ENCODE measurements around the gene SUGP2.

SUGP2 gene

GRCh38 chr19:19033426-19034203 lies at the start of gene SUGP2, which contains the start of gene ARMC6:
Gene SUGP2 (minus strand): TSS chr19:19033517. CDS start chr19:19031071, 2,446 bp downstream.
Gene ARMC6 (plus strand): TSS chr19:19033603. CDS start chr19:19034210, 607 bp downstream.
- ATAC-seq (peak; percentile 81), DNase-seq (peak; percentile 92)

- ATAC-seq (no peak), DNase-seq (no peak)
These were observed 48.4 kb upstream of the SUGP2 start for GRCh38 chr19:19081642-19082151.

GRCh38 chr19:19079571-19079970 lies 46.3 kb upstream of the SUGP2 start:
- DNase-seq (no peak), ATAC-seq (no peak)

DNA sequence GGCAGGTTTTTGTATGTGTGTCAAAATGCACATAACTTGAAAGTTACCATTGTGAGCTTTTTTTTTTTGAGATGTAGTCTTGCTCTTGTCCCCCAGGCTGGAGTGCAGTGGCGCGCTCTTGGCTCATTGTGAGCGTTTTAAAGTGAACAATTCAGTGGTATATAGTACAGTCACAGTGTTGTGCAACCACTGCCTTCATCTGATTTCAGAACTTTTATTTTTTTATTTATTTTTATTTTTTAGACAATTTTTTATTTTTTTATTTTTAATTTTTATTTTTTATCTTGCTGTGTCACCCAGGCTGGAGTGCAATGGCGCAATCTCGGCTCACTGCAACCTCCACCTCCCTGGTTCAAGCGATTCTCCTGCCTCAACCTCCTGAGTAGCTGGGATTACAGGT lies 45.5 kb upstream of the SUGP2 start:
- no peak for ATAC-seq
- no peak for DNase-seq

DNA sequence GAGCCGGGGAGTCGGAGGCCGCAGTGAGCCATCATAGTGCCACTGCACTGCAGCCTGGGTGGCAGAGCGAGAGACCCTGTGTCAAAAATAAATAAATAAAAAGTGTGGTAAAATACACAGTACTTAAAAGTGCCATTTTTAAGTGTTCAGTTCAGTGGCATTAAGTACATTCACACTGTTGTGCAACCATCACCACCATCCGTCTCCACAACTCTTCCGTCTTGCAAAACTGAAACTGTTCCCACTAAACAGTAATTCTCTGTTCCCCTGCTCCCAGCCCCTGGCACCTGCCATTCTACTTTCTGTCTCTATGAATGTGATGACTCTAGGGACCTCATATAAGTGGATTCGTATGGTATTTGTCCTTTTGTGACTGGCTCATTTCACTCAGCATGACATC lies 43.8 kb upstream of the SUGP2 start:
- ATAC-seq (no peak), DNase-seq (no peak)

- DNase-seq, result no peak
- ATAC-seq, result no peak
These were observed 43.2 kb upstream of the SUGP2 start for GRCh38 chr19:19076476-19076875.

GRCh38 chr19:19075126-19075525 lies 41.8 kb upstream of the SUGP2 start:
- DNase-seq (no peak), ATAC-seq (no peak)

GRCh38 chr19:19074196-19074882 lies 41.0 kb upstream of the SUGP2 start:
- no peak for ATAC-seq

GRCh38 chr19:19071897-19072296 lies 38.6 kb upstream of the SUGP2 start:
- DNase-seq (no peak), ATAC-seq (no peak)

More at GRCh38 chr19:19074196-19074882, 41.0 kb upstream of the SUGP2 start:
- DNase-seq, result no peak

GRCh38 chr19:19068659-19069654 lies 35.6 kb upstream of the SUGP2 start:
- ATAC-seq, result no peak
- no peak for DNase-seq

- DNase-seq, result no peak
- ATAC-seq, result no peak
These were observed 34.2 kb upstream of the SUGP2 start for GRCh38 chr19:19067276-19068072.

DNA sequence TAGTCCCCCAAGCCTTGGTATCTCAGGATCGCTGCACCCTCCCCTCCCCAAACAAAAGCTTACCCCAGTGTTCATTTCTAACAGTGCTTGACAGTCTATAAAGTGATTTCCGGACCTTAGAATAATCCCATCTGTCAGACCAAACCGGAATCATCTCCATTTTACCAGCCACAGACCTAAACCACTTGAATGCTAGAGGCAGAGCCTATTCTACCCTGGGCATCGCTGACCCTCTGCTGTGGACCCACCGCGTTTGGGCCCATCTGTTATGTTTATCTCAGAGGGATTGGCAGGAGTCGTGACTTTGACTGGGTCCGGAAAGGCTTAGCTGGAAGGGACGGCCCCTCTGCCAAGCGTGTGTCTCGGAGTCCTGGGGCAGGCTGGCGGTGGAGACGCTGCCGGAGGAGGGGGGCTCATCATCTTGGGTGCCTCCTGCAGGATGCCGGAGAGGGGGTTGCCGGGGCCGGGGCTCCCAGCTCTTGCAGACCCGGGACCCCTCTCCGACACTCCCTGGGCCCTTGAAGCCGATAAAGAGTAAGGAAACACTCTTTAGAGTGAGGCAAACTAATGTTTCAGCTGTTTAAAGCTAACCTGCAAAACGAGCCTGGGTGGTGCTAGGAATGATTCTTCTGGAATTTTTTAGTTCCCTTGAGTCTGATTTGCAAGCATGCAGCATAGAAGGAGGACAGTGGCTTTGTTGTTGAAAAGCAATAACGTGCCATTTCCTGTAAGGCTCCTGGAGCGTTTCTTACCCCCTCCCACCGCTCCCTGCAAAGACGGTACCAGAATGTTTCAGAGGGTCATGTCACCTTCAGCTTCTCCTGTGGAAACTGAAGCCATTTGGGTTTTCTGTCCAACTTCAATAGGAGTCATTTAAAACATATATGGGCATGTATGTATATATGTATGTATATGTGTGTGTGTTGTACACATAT lies 31.8 kb upstream of the SUGP2 start:
- peak; percentile 57 for DNase-seq
- ATAC-seq, result no peak

DNA sequence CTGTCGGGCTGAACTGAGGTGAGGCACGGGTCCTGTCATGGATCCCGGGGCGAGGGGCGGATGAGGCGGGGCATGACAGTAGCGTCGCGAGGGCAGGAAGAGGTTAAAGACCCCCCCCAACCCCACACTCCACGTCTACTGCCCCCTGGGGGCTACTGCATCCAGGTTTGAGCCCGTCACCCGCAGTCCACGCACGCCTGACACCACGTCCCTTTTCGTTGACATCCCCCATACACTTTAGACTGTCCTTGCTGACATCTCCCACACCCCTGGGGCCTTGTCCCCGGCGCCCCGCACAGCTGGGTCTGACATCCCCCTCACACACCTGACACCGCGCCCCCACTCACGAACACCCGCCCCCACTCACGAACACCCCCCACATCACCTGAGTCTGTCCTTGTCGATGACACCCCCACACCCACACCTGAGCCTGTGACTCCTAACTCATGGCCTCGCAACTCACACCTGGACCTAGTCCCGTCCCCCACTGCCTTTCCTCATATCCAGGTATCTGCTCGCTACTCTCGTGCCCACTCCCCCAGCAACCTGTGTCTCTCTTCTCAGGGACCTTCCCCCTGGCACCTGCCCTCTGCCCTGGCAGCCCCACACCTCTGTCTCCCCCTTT lies 30.9 kb upstream of the SUGP2 start:
- DNase-seq (no peak), ATAC-seq (peak; percentile 8)

- DNase-seq, result peak; percentile 99
These were observed 30.1 kb upstream of the SUGP2 start, which contains the start of gene SLC25A42 for GRCh38 chr19:19063183-19064097. Gene SLC25A42 (plus strand): TSS chr19:19063994. CDS start chr19:19096125, 32,131 bp downstream.

DNA sequence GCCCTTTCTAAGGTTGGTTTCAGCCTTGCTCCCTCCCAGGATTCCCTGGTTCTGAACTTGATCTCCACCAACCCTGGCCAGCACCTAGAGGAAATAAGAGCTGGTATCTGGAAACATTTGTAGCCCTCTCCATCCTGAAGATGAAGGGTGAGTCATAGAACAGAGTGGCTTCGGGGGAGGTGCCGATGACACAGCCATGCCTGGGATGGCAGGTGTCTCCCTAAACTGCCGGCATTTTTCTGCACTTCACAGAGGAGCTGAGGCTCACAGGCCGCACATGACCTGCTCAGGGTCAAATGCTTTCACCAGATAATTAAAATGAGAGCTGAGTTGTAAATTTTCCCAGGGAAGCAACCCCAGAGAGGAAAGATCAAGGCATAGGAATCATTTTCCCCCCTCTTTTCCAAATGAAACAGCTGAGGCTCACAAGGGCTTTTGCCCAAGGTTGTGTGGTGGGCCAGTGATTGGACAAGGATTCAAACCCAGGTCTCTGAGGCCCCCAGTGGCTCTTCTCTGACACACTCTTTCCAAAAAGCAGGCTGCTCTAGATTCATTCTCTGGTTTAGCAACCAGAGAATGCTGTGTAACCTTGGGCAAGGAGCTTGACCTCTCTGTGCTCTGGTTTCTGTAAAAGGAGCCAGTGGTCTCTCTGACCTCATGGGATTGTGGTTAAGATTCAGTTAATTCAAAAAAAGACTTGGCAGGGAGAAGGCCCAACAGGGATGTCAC lies 29.3 kb upstream of the SUGP2 start:
- peak; percentile 39 for DNase-seq
- no peak for ATAC-seq

More at GRCh38 chr19:19063183-19064097, 30.1 kb upstream of the SUGP2 start, which contains the start of gene SLC25A42:
- ATAC-seq, result peak; percentile 97

- no peak for ATAC-seq
- DNase-seq, result no peak
These were observed 28.2 kb upstream of the SUGP2 start for GRCh38 chr19:19061506-19061905.

GRCh38 chr19:19059837-19060611 lies 26.7 kb upstream of the SUGP2 start:
- no peak for DNase-seq
- ATAC-seq, result no peak
